ENCODE measurements around the gene TTC9C.

GRCh38 chr11:62716206-62716605 is 12.1 kb upstream of the TTC9C start:
- TF ChIP-seq POLR2A (IDR thresholded peaks at IDR 0.05) (no peak), CTCF (IDR thresholded peaks at IDR 0.05) (no peak), POLR2AphosphoS5 (IDR thresholded peaks at IDR 0.05) (no peak)

All from breast epithelium (tissue), 3 donors.